ENCODE results near the gene DIP2C. TPM values are rescaled to one million over a fixed set of nuclear protein-coding genes. Genes with fewer than 3 reads are reported as not detected.
"Not testable (repeated sequence)": the region's sequence is repeated elsewhere in the genome, so short reads cannot be mapped to it uniquely, and the experiment has no call there.

DIP2C gene
- polyA plus RNA-seq, 4 donors, result 18.8 to 22.7 (median 20.9) TPM

GRCh38 chr10:662686-663465 lies 26.6 kb downstream of the DIP2C start:
- no peak for DNase-seq (ENCODE audit: low read depth in 4 of 4, low spot score in 3 of 4)

GRCh38 chr10:662223-662605 lies 27.3 kb downstream of the DIP2C start:
- no peak for DNase-seq (ENCODE audit: low read depth in 4 of 4, low spot score in 3 of 4)

- DNase-seq (ENCODE audit: low read depth in 4 of 4, low spot score in 3 of 4), result no peak
Observed at GRCh38 chr10:661597-662222, 27.8 kb downstream of the DIP2C start.

GRCh38 chr10:660970-661596 lies 28.4 kb downstream of the DIP2C start:
- no peak for DNase-seq (ENCODE audit: low read depth in 4 of 4, low spot score in 3 of 4)

GRCh38 chr10:660413-660969 lies 29.0 kb downstream of the DIP2C start:
- DNase-seq (ENCODE audit: low read depth in 4 of 4, low spot score in 3 of 4), result no peak

GRCh38 chr10:659688-660141 lies 29.8 kb downstream of the DIP2C start:
- DNase-seq (ENCODE audit: low read depth in 4 of 4, low spot score in 3 of 4), result no peak

GRCh38 chr10:657816-658350 lies 31.6 kb downstream of the DIP2C start:
- DNase-seq (ENCODE audit: low read depth in 4 of 4, low spot score in 3 of 4), result not testable (repeated sequence)

- DNase-seq (ENCODE audit: low read depth in 4 of 4, low spot score in 3 of 4), result no peak
Observed at GRCh38 chr10:656883-657282, 32.6 kb downstream of the DIP2C start.

GRCh38 chr10:655184-655583 lies 34.3 kb downstream of the DIP2C start:
- no peak for DNase-seq (ENCODE audit: low read depth in 4 of 4, low spot score in 3 of 4)

GRCh38 chr10:654647-654996 lies 34.8 kb downstream of the DIP2C start:
- DNase-seq (ENCODE audit: low read depth in 4 of 4, low spot score in 3 of 4), result no peak

GRCh38 chr10:653991-654646 lies 35.3 kb downstream of the DIP2C start:
- DNase-seq (ENCODE audit: low read depth in 4 of 4, low spot score in 3 of 4), result no peak

GRCh38 chr10:652832-653459 lies 36.5 kb downstream of the DIP2C start:
- not testable (repeated sequence) for DNase-seq (ENCODE audit: low read depth in 4 of 4, low spot score in 3 of 4)

GRCh38 chr10:652233-652632 lies 37.2 kb downstream of the DIP2C start:
- DNase-seq (ENCODE audit: low read depth in 4 of 4, low spot score in 3 of 4), result no peak

GRCh38 chr10:651692-652091 lies 37.8 kb downstream of the DIP2C start:
- DNase-seq (ENCODE audit: low read depth in 4 of 4, low spot score in 3 of 4), result no peak

- no peak for DNase-seq (ENCODE audit: low read depth in 4 of 4, low spot score in 3 of 4)
Observed at GRCh38 chr10:650886-651615, 38.4 kb downstream of the DIP2C start.

- DNase-seq (ENCODE audit: low read depth in 4 of 4, low spot score in 3 of 4), result no peak
Observed at GRCh38 chr10:650441-650851, 39.0 kb downstream of the DIP2C start.

GRCh38 chr10:649798-650440 lies 39.5 kb downstream of the DIP2C start:
- no peak for DNase-seq (ENCODE audit: low read depth in 4 of 4, low spot score in 3 of 4)

- no peak for DNase-seq (ENCODE audit: low read depth in 4 of 4, low spot score in 3 of 4)
Observed at GRCh38 chr10:649445-649797, 40.0 kb downstream of the DIP2C start.

GRCh38 chr10:647019-647418 lies 42.4 kb downstream of the DIP2C start:
- DNase-seq (ENCODE audit: low read depth in 4 of 4, low spot score in 3 of 4), result not testable (repeated sequence)
